DND-41 (cell line): ENCODE results near the gene PRKCE.

Experiments
- EZH2 ChIP-seq: IDR thresholded peaks from 3 replicates; pipeline ENCODE4 v1.6.1; 2012; ENCODE audit warnings: borderline replicate concordance, low read depth, mild to moderate bottlenecking, moderate library complexity, low read length, inconsistent platforms; ENCODE audit not compliant: severe bottlenecking
- TF ChIP-seq, protein P1 (sequence below): IDR thresholded peaks from 2 replicates; pipeline ENCODE4 v1.5.1; 2012; ENCODE audit warnings: borderline replicate concordance, low read length, moderate library complexity, mild to moderate bottlenecking; ENCODE audit not compliant: poor library complexity, severe bottlenecking; ENCODE audit errors: extremely low read depth

DNA sequence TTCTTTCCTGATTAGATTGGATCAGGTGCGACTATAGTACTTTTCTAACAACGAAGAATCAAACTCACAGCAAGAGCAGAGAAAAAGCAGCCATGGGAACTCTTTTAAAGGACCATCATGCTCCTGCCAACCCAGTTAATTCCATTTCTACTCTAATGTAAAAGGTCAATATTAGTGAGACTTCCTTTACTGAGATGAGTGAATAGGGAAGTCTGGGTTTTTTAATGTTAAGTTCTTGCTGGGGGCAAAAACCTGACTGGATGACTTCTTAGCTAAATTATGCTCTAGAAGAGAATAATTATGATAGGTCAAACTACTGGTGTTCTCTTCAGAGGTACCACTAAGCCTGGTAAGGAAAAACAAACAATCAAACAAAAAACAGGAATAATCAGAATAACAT lies 48.9 kb upstream of the PRKCE start:
- TF ChIP-seq, protein P1, sequence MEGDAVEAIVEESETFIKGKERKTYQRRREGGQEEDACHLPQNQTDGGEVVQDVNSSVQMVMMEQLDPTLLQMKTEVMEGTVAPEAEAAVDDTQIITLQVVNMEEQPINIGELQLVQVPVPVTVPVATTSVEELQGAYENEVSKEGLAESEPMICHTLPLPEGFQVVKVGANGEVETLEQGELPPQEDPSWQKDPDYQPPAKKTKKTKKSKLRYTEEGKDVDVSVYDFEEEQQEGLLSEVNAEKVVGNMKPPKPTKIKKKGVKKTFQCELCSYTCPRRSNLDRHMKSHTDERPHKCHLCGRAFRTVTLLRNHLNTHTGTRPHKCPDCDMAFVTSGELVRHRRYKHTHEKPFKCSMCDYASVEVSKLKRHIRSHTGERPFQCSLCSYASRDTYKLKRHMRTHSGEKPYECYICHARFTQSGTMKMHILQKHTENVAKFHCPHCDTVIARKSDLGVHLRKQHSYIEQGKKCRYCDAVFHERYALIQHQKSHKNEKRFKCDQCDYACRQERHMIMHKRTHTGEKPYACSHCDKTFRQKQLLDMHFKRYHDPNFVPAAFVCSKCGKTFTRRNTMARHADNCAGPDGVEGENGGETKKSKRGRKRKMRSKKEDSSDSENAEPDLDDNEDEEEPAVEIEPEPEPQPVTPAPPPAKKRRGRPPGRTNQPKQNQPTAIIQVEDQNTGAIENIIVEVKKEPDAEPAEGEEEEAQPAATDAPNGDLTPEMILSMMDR: no peak
- no peak for TF ChIP-seq EZH2
